Smooth muscle cell (in vitro differentiated cells): Measurements from ENCODE around the gene COPS7B. TPM values are rescaled to one million over a fixed set of nuclear protein-coding genes. Genes with fewer than 3 reads are reported as not detected.

Experiments
- DNase-seq: peaks from one replicate; lab custom pipeline; 2025; ENCODE audit not compliant: unreplicated experiment; lab: John Stamatoyannopoulos, UW
- H2AFZ ChIP-seq: fragments of 200-600 bp; sonication (generic); 2 replicates; pipeline ENCODE4 v1.6.0; 2016; ENCODE audit warnings: antibody characterized with exemption, low read depth, mild to moderate bottlenecking
- H3F3A ChIP-seq: fragments of 200-600 bp; sonication (generic); 2 replicates; pipeline ENCODE4 v1.6.0; 2017; ENCODE audit warnings: antibody characterized with exemption, low read depth
- H3K27ac ChIP-seq: fragments of 200-600 bp; sonication (generic); 2 replicates; pipeline ENCODE4 v1.5.1; 2016; ENCODE audit warnings: low read depth, mild to moderate bottlenecking
- H3K27me3 ChIP-seq: fragments of 200-600 bp; sonication (generic); 2 replicates; pipeline ENCODE4 v1.6.1; 2016; ENCODE audit warnings: low read depth, mild to moderate bottlenecking
- H3K36me3 ChIP-seq: fragments of 200-600 bp; sonication (generic); 2 replicates; pipeline ENCODE4 v1.5.1; 2016; ENCODE audit warnings: low read depth
- H3K4me1 ChIP-seq: fragments of 200-600 bp; sonication (generic); 2 replicates; pipeline ENCODE4 v1.5.1; 2016; ENCODE audit warnings: low read depth
- H3K4me2 ChIP-seq: fragments of 200-600 bp; sonication (generic); 2 replicates; pipeline ENCODE4 v1.6.0; 2016; ENCODE audit warnings: mild to moderate bottlenecking
- H3K4me3 ChIP-seq: fragments of 200-600 bp; sonication (generic); 2 replicates; pipeline ENCODE4 v1.5.1; 2016; ENCODE audit warnings: mild to moderate bottlenecking
- H3K79me2 ChIP-seq: fragments of 200-600 bp; sonication (generic); 2 replicates; pipeline ENCODE4 v1.6.0; 2016; ENCODE audit warnings: low read depth, mild to moderate bottlenecking
- H3K9ac ChIP-seq: fragments of 200-600 bp; sonication (generic); 2 replicates; pipeline ENCODE4 v1.6.0; 2016; ENCODE audit warnings: low read depth
- H3K9me3 ChIP-seq: fragments of 200-600 bp; sonication (generic); replicated peaks from 2 replicates; pipeline ENCODE4 v1.5.1; 2016; ENCODE audit warnings: low read depth
- H4K20me1 ChIP-seq: fragments of 200-600 bp; sonication (generic); 2 replicates; pipeline ENCODE4 v1.6.0; 2016; ENCODE audit warnings: low read depth
- CTCF ChIP-seq: fragments of 200-600 bp; sonication (generic); IDR thresholded peaks from 2 replicates; pipeline ENCODE4 v1.5.1; 2017; ENCODE audit warnings: borderline replicate concordance, mild to moderate bottlenecking, antibody characterized with exemption; ENCODE audit not compliant: insufficient read depth, poor library complexity, severe bottlenecking
- WGBS: methylation state at CpG from one replicate; pipeline ENCODE4 v1.1.7; 2016; ENCODE audit warnings: low lambda C conversion rate; 5-methylcytosine and 5-hydroxymethylcytosine counted together
- polyA plus RNA-seq: library from polyadenylated mRNA; unstranded; fragments of >200 nt; fragmentation: Nextera tagmentation; extraction: Ambion mirVana; gene quantifications from 2 replicates; pipeline ENCODE4 v1.2.1, GENCODE V29; 2016
- total RNA-seq: library from RNA; depleted of rRNA; stranded (reverse); fragments of >200 nt; gene quantifications from 2 replicates; pipeline ENCODE4 v1.2.3, GENCODE V29; 2014

The COPS7B gene
- total and polyA plus RNA-seq, 2 experiments from 2014 or later = 29.7 to 41.8 TPM

GRCh38 chr2:231752061-231752460 is 34.2 kb upstream of the COPS7B start:
- no peak for TF ChIP-seq CTCF
- Histone ChIP-seq H3K9me3 (no peaks in the 10 kb centered on the region), H3K36me3 (no peaks in the 10 kb centered on the region), H3K27me3 (no peaks in the 10 kb centered on the region), H3K9ac (no peak overlapping the region), H3K27ac (no peak overlapping the region), H4K20me1 (peaks cover 5% of the 10 kb centered on the region), H3F3A (no peaks in the 10 kb centered on the region), H3K4me2 (no peak overlapping the region), H3K4me3 (no peak overlapping the region), H3K4me1 (no peaks in the 10 kb centered on the region), H3K79me2 (no peaks in the 10 kb centered on the region), H2AFZ (no peak overlapping the region)
- WGBS = 94% methylated on average over 2 of the region's 2 CpGs
- no peak for DNase-seq

GRCh38 chr2:231761735-231762134 is 24.5 kb upstream of the COPS7B start:
- Histone ChIP-seq H3K27ac (no peak overlapping the region), H3K27me3 (no peaks in the 10 kb centered on the region), H2AFZ (no peak overlapping the region), H4K20me1 (no peaks in the 10 kb centered on the region), H3K79me2 (no peaks in the 10 kb centered on the region), H3K9ac (no peak overlapping the region), H3K36me3 (no peaks in the 10 kb centered on the region), H3K4me2 (no peak overlapping the region), H3K4me1 (no peaks in the 10 kb centered on the region), H3F3A (no peaks in the 10 kb centered on the region), H3K9me3 (no peaks in the 10 kb centered on the region), H3K4me3 (no peak overlapping the region)
- WGBS = 68% methylated on average over 2 of the region's 2 CpGs
- DNase-seq = no peak
- TF ChIP-seq CTCF = no peak

- no peak overlapping the region for H3K4me2 ChIP-seq
- no peaks in the 10 kb centered on the region for H4K20me1 ChIP-seq
- H2AFZ ChIP-seq = no peak overlapping the region
- H3K4me3 ChIP-seq = no peak overlapping the region
- no peak for TF ChIP-seq CTCF
- DNase-seq = no peak
- H3K9ac ChIP-seq = no peak overlapping the region
- H3K36me3 ChIP-seq = no peaks in the 10 kb centered on the region
- no peaks in the 10 kb centered on the region for H3F3A ChIP-seq
- no peaks in the 10 kb centered on the region for H3K27me3 ChIP-seq
- H3K4me1 ChIP-seq = no peaks in the 10 kb centered on the region
- H3K9me3 ChIP-seq = no peaks in the 10 kb centered on the region
- H3K27ac ChIP-seq = no peak overlapping the region
- H3K79me2 ChIP-seq = no peaks in the 10 kb centered on the region
These were observed 22.1 kb upstream of the COPS7B start for GRCh38 chr2:231764124-231764523.

GRCh38 chr2:231764760-231765159 is 21.5 kb upstream of the COPS7B start:
- no peak for TF ChIP-seq CTCF
- no peaks in the 10 kb centered on the region for H3K27me3 ChIP-seq
- peaks cover 2% of the 10 kb centered on the region for H4K20me1 ChIP-seq
- no peaks in the 10 kb centered on the region for H3K4me1 ChIP-seq
- H3F3A ChIP-seq = no peaks in the 10 kb centered on the region
- H3K79me2 ChIP-seq = peaks cover 3% of the 10 kb centered on the region
- H3K27ac ChIP-seq = no peak overlapping the region
- H3K9me3 ChIP-seq = no peaks in the 10 kb centered on the region
- no peak overlapping the region for H3K4me2 ChIP-seq
- H3K36me3 ChIP-seq = no peaks in the 10 kb centered on the region
- H3K4me3 ChIP-seq = no peak overlapping the region
- H2AFZ ChIP-seq = no peak overlapping the region
- WGBS = 82% methylated on average over 4 of the region's 4 CpGs
- H3K9ac ChIP-seq = no peak overlapping the region
- DNase-seq = no peak
